NCI-H1048 (cell line): Measurements from ENCODE around the gene TPBGL.
"Not testable (repeated sequence)": the region's sequence is repeated elsewhere in the genome, so short reads cannot be mapped to it uniquely, and the experiment has no call there.

Experiments
- DNase-seq: peaks from one replicate; lab custom pipeline; 2025; lab: John Stamatoyannopoulos, UW

The TPBGL gene

GRCh38 chr11:75272821-75273301 is 32.3 kb downstream of the TPBGL start:
- no peak for DNase-seq

- no peak for DNase-seq
Observed at GRCh38 chr11:75273411-75274391, 33.1 kb downstream of the TPBGL start.

GRCh38 chr11:75274716-75275115 is 34.1 kb downstream of the TPBGL start:
- DNase-seq, result not testable (repeated sequence)

- no peak for DNase-seq
Observed at GRCh38 chr11:75275581-75275980, 35.0 kb downstream of the TPBGL start.

GRCh38 chr11:75276186-75276585 is 35.6 kb downstream of the TPBGL start:
- no peak for DNase-seq

GRCh38 chr11:75276686-75277085 is 36.1 kb downstream of the TPBGL start:
- no peak for DNase-seq

- DNase-seq, result no peak
Observed at GRCh38 chr11:75277211-75277805, 36.7 kb downstream of the TPBGL start.

- no peak for DNase-seq
Observed at GRCh38 chr11:75277991-75278790, 37.6 kb downstream of the TPBGL start.

GRCh38 chr11:75279273-75279672 is 38.7 kb downstream of the TPBGL start:
- no peak for DNase-seq

- DNase-seq, result no peak
Observed at GRCh38 chr11:75280227-75280701, 39.7 kb downstream of the TPBGL start.

GRCh38 chr11:75280770-75281468 is 40.3 kb downstream of the TPBGL start:
- DNase-seq, result no peak

GRCh38 chr11:75281469-75282095 is 41.0 kb downstream of the TPBGL start:
- DNase-seq, result no peak

- DNase-seq, result no peak
Observed at GRCh38 chr11:75283391-75283931, 42.9 kb downstream of the TPBGL start.

- no peak for DNase-seq
Observed at GRCh38 chr11:75285776-75286360, 45.3 kb downstream of the TPBGL start.

GRCh38 chr11:75286826-75287465 is 46.4 kb downstream of the TPBGL start:
- no peak for DNase-seq

- DNase-seq, result no peak
Observed at GRCh38 chr11:75287579-75287978, 47.0 kb downstream of the TPBGL start.

GRCh38 chr11:75289511-75289760 is 48.9 kb downstream of the TPBGL start:
- no peak for DNase-seq

GRCh38 chr11:75289919-75290318 is 49.3 kb downstream of the TPBGL start:
- DNase-seq, result no peak

- no peak for DNase-seq
Observed at GRCh38 chr11:75291741-75292140, 51.2 kb downstream of the TPBGL start.

GRCh38 chr11:75292943-75293342 is 52.4 kb downstream of the TPBGL start:
- DNase-seq, result no peak
